ENCODE measurements around the gene SELENOM. TPM values are rescaled to one million over a fixed set of nuclear protein-coding genes. Genes with fewer than 3 reads are reported as not detected.

SELENOM gene
- total RNA-seq, 1 donor: 97.9 TPM

DNA sequence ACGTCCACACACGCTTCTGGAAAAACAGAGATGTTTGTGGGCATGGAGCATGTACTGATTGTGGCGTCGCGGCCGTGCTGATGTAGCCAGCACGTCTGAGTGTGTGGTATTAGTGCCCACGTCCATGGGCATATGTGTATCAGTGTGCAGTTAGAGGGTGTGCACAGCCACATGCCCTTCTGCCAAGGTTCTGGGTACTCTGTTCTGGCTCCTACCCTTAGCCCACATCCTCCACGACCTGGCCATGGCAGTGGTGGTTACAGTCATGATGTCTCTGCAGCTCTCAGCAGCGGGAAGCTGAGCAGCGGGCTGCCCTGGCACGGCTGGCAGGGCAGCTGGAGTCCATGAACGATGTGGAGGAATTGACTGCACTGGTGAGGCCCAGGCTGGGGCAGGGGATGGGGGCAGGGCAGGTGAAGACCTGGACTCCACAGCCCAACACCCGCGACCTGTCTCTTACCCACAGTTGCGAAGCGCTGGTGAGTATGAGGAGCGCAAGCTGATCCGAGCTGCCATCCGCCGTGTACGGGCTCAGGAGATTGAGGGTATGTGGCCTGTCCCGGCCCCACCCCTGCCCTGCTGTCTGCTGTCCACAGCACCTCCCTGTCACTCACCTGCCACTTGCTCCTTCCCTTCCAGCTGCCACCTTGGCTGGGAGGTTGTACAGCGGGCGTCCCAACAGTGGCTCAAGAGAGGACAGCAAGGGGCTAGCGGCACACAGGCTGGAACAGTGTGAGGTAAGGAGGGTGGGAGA, 19.0 kb downstream of the SELENOM start:
- TF ChIP-seq, protein P1, sequence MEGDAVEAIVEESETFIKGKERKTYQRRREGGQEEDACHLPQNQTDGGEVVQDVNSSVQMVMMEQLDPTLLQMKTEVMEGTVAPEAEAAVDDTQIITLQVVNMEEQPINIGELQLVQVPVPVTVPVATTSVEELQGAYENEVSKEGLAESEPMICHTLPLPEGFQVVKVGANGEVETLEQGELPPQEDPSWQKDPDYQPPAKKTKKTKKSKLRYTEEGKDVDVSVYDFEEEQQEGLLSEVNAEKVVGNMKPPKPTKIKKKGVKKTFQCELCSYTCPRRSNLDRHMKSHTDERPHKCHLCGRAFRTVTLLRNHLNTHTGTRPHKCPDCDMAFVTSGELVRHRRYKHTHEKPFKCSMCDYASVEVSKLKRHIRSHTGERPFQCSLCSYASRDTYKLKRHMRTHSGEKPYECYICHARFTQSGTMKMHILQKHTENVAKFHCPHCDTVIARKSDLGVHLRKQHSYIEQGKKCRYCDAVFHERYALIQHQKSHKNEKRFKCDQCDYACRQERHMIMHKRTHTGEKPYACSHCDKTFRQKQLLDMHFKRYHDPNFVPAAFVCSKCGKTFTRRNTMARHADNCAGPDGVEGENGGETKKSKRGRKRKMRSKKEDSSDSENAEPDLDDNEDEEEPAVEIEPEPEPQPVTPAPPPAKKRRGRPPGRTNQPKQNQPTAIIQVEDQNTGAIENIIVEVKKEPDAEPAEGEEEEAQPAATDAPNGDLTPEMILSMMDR (IDR thresholded peaks at IDR 0.05; ENCODE audit: insufficient read depth, low read length): no peak
- H3K4me3 ChIP-seq (ENCODE audit: low read depth, low read length): no peak overlapping the region
- no peak for DNase-seq (ENCODE audit: low read depth)

DNA sequence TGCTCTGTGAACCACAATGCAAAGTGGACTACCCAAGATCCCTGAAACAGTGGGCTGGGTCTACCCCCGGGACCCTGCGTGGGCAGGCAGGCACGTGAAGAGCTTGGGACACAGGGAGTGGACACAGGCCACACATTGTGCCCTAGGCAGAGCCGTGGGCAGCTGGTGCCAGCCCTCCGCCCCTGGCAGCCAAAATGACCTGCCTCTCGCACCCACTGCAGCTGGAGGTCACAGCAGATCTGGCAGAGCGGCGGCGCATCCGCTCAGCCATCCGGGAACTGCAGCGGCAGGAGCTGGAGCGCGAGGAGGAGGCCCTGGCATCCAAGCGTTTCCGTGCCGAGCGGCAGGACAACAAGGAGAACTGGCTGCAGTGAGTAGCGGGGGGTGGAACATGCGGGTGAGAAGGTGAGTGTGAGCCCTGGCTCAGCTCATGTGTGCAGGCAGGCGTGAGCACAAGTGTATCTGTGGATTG, 19.6 kb downstream of the SELENOM start:
- H3K4me3 ChIP-seq (ENCODE audit: low read depth, low read length): no peak overlapping the region
- DNase-seq (ENCODE audit: low read depth): no peak
- TF ChIP-seq, protein P1 (IDR thresholded peaks at IDR 0.05; ENCODE audit: insufficient read depth, low read length): no peak

DNA sequence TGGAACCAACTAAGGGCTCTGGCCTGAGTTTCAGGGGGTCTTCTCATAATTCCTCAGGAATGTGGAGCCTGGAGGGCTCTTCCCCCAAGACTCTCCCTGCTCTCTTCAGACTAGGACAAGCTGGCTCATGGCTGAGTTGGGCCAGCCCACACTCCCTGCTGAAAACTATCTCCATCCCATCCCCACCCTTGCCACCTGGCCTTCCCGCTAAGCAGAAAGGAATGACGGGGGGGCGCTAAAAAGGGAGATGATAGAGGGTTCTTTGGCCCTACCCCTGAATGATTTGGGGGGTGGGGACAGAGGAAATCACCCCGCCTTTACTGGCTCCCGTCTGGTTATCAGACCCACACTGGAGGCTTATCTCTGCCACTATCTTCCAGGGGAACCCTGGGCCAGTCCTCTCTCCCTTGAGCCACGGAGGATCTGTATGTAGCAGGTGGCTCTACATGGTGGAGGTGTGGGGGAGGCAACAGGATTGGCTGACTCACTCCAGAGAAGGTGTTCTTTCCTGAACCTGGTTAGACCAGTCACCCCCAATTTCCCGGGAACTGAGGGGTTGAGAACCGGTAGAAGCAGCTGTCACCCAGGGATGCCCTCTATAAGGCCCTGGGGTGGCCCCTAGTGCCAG, 20.6 kb downstream of the SELENOM start:
- no peak overlapping the region for H3K4me3 ChIP-seq (ENCODE audit: low read depth, low read length)
- TF ChIP-seq, protein P1 (IDR thresholded peaks at IDR 0.05; ENCODE audit: insufficient read depth, low read length): no peak
- no peak for DNase-seq (ENCODE audit: low read depth)

DNA sequence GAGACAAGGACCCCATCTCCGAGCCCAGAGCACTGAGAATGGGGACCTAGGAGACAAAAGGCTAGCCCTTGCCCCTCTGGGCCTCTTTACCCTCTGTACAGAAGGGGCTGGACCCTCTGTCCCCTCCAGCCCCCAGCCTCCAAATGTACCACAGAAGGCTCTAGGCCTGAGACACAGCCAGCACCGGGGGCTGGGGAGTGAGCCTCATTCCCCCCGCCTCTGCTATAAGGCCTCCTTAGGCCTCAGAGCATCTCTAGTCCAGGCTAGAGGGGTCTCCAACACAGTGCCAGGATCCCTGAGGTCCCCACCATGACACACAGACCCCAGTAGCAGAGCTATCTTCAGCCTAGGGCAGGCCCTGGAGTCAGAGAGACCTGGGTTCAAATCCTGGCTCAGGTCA, 21.4 kb downstream of the SELENOM start:
- no peak for DNase-seq (ENCODE audit: low read depth)
- no peak overlapping the region for H3K4me3 ChIP-seq (ENCODE audit: low read depth, low read length)
- TF ChIP-seq, protein P1 (IDR thresholded peaks at IDR 0.05; ENCODE audit: insufficient read depth, low read length): no peak

DNA sequence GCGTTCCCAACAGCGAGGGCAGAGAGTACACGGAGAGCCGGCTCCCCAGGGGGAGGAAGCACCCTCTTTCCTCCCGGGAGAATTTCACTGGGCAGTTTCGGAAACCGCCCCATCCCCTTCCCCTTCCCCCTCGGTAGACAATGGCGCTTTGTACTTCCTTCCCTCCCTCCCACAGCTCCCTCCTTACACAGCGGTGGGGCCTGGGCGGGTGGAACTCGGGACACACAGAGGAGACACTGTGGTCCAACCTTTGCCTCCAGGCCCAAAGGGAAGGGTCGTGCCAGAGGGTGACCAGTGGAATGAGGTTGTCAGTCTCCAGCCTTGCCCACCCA, 21.9 kb downstream of the SELENOM start:
- no peak for DNase-seq (ENCODE audit: low read depth)
- peak overlapping the region; percentile 79 for H3K4me3 ChIP-seq (ENCODE audit: low read depth, low read length)
- TF ChIP-seq, protein P1 (IDR thresholded peaks at IDR 0.05; ENCODE audit: insufficient read depth, low read length): no peak

DNA sequence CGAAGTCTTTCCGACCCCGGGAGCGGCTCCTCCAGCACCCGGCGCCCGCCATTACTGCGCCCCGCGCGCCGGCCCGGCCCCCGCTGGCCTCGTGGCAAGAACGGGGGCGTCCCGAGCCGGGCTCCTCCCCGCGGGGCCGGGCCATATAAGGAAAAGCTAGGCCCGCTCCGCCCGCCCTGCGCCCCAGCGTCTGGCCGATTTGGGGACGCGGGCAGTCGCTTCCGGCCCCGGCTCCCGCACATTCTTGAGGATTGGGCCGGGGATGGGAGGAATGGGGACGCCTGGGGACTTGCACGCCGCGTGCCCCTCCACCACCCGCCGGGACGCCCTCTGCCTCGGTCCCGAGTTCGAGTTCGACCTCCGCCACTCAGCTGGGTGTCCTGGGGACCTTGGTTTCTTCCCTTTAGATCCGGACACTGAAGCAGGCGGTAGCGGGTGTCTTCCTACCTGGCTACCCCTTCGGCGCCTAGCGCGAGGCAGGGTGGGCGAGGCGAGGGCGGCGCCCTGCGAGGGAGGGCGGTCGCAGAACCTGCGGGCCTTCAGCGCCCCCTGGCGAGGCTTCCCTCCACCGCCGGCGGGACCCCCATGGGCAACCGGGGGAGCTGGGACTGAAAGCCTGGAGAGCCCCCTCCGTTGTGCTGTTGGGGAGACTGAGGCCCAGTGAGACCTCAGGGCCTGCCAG, 22.4 kb downstream of the SELENOM start:
- H3K4me3 ChIP-seq (ENCODE audit: low read depth, low read length): peak overlapping the region; percentile 79
- peak; percentile 76 for DNase-seq (ENCODE audit: low read depth)
- TF ChIP-seq, protein P1 (IDR thresholded peaks at IDR 0.05; ENCODE audit: insufficient read depth, low read length): peak; percentile 75

Measured in fibroblast of the aortic adventitia (primary cell).